ENCODE data around the gene BCAR3.
A peak's percentile ranks its signal among the peaks of the same experiment; 100 is the strongest.

Gene BCAR3

GRCh38 chr1:93518516-93518915 is 163.1 kb downstream of the BCAR3 start:
- no peaks in the 10 kb centered on the region for H3K27me3 ChIP-seq (ENCODE audit: insufficient read depth, low read length)
- H3K4me1 ChIP-seq (ENCODE audit: control insufficient read depth in 1 of 2, insufficient read depth in 2 of 2, low read length in 2 of 2): no peaks in the 10 kb centered on the region
- H2AFZ ChIP-seq (ENCODE audit: insufficient read depth, low read length, poor library complexity): no peak overlapping the region
- H3K23ac ChIP-seq (ENCODE audit: low read length): no peak overlapping the region
- H3K27ac ChIP-seq (ENCODE audit: low read depth, low read length): no peak overlapping the region
- no peaks in the 10 kb centered on the region for H3K79me1 ChIP-seq (ENCODE audit: low read length)
- no peaks in the 10 kb centered on the region for H3K79me2 ChIP-seq (ENCODE audit: control insufficient read depth, insufficient read depth, low read length, poor library complexity)
- H3K4ac ChIP-seq (ENCODE audit: low read depth, low read length): no peak overlapping the region
- no peak for DNase-seq
- H3K9me3 ChIP-seq (ENCODE audit: insufficient read depth, low read depth, low read length): no peaks in the 10 kb centered on the region
- H4K91ac ChIP-seq (ENCODE audit: low read depth, low read length): no peak overlapping the region
- H2BK5ac ChIP-seq (ENCODE audit: low read depth, low read length, poor library complexity): no peak overlapping the region
- no peak overlapping the region for H2BK120ac ChIP-seq (ENCODE audit: insufficient read depth, low read length, poor library complexity)
- no peak overlapping the region for H2BK12ac ChIP-seq (ENCODE audit: low read length)
- no peak overlapping the region for H4K12ac ChIP-seq (ENCODE audit: low read depth, low read length)
- no peak overlapping the region for H4K8ac ChIP-seq (ENCODE audit: low read depth, low read length)
- H2AK5ac ChIP-seq (ENCODE audit: low read length): no peak overlapping the region
- H3K36me3 ChIP-seq (ENCODE audit: control insufficient read depth in 1 of 2, insufficient read depth in 2 of 2, low read length in 2 of 2): peaks cover 2 to 6% of the 10 kb centered on the region in 2 experiments
- no peak overlapping the region for H3K14ac ChIP-seq (ENCODE audit: low read length)
- no peak overlapping the region for H3K9ac ChIP-seq (ENCODE audit: low read length)
- no peak overlapping the region for H3K18ac ChIP-seq (ENCODE audit: low read length)
- no peak overlapping the region for H3K4me3 ChIP-seq (ENCODE audit: low read depth, low read length)
- H3K4me2 ChIP-seq (ENCODE audit: low read length): no peak overlapping the region

- H2BK12ac ChIP-seq (ENCODE audit: low read length): no peak overlapping the region
- no CpG with 5 or more reads among the region's 5 CpGs for WGBS (ENCODE audit: extremely low coverage, insufficient coverage, insufficient read length)
- H2AK5ac ChIP-seq (ENCODE audit: low read length): no peak overlapping the region
- no peaks in the 10 kb centered on the region for H3K27me3 ChIP-seq (ENCODE audit: insufficient read depth, low read length)
- no peak overlapping the region for H3K27ac ChIP-seq (ENCODE audit: low read depth, low read length)
- no peak overlapping the region for H3K4me3 ChIP-seq (ENCODE audit: low read depth, low read length)
- no peak overlapping the region for H3K14ac ChIP-seq (ENCODE audit: low read length)
- H3K9ac ChIP-seq (ENCODE audit: low read length): no peak overlapping the region
- no peak overlapping the region for H3K4me2 ChIP-seq (ENCODE audit: low read length)
- H3K18ac ChIP-seq (ENCODE audit: low read length): no peak overlapping the region
- H4K8ac ChIP-seq (ENCODE audit: low read depth, low read length): no peak overlapping the region
- peaks cover 0 to 4% of the 10 kb centered on the region in 2 experiments for H3K36me3 ChIP-seq (ENCODE audit: control insufficient read depth in 1 of 2, insufficient read depth in 2 of 2, low read length in 2 of 2)
- H3K79me1 ChIP-seq (ENCODE audit: low read length): no peaks in the 10 kb centered on the region
- no peak overlapping the region for H3K23ac ChIP-seq (ENCODE audit: low read length)
- no peaks in the 10 kb centered on the region for H3K9me3 ChIP-seq (ENCODE audit: insufficient read depth, low read depth, low read length)
- no peak overlapping the region for H4K91ac ChIP-seq (ENCODE audit: low read depth, low read length)
- no peak overlapping the region for H2AFZ ChIP-seq (ENCODE audit: insufficient read depth, low read length, poor library complexity)
- peak in 1 of 2 donors; percentile 13 for DNase-seq
- no peak overlapping the region for H4K12ac ChIP-seq (ENCODE audit: low read depth, low read length)
- no peaks in the 10 kb centered on the region for H3K4me1 ChIP-seq (ENCODE audit: control insufficient read depth in 1 of 2, insufficient read depth in 2 of 2, low read length in 2 of 2)
- no peaks in the 10 kb centered on the region for H3K79me2 ChIP-seq (ENCODE audit: control insufficient read depth, insufficient read depth, low read length, poor library complexity)
- no peak overlapping the region for H2BK120ac ChIP-seq (ENCODE audit: insufficient read depth, low read length, poor library complexity)
- peak overlapping the region; percentile 55 for H3K4ac ChIP-seq (ENCODE audit: low read depth, low read length)
- H2BK5ac ChIP-seq (ENCODE audit: low read depth, low read length, poor library complexity): no peak overlapping the region
Observed at GRCh38 chr1:93516164-93516563, 165.5 kb downstream of the BCAR3 start.
